ENCODE results near the gene ARFGAP2.

ARFGAP2 gene

DNA sequence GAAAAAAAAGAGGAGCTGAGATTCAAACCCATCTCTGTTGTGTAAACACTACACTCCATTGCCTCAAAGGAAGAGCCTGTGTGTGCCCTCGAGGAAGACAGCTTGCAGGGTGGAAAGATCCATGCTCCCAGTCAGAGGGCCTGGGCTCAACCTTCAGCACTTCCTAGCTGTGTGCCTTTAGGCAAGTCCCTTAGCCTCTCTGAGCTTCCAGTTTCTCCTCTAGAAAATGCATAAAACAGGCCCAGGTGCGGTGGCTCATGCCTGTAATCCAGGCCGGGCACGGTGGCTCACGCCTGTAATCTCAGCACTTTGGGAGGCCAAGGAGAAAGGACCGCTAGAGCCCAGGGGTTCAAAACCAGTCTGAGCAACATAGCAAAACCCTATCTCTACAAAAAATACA lies 4.6 kb upstream of the ARFGAP2 start (continued):
- TF ChIP-seq, protein P1, sequence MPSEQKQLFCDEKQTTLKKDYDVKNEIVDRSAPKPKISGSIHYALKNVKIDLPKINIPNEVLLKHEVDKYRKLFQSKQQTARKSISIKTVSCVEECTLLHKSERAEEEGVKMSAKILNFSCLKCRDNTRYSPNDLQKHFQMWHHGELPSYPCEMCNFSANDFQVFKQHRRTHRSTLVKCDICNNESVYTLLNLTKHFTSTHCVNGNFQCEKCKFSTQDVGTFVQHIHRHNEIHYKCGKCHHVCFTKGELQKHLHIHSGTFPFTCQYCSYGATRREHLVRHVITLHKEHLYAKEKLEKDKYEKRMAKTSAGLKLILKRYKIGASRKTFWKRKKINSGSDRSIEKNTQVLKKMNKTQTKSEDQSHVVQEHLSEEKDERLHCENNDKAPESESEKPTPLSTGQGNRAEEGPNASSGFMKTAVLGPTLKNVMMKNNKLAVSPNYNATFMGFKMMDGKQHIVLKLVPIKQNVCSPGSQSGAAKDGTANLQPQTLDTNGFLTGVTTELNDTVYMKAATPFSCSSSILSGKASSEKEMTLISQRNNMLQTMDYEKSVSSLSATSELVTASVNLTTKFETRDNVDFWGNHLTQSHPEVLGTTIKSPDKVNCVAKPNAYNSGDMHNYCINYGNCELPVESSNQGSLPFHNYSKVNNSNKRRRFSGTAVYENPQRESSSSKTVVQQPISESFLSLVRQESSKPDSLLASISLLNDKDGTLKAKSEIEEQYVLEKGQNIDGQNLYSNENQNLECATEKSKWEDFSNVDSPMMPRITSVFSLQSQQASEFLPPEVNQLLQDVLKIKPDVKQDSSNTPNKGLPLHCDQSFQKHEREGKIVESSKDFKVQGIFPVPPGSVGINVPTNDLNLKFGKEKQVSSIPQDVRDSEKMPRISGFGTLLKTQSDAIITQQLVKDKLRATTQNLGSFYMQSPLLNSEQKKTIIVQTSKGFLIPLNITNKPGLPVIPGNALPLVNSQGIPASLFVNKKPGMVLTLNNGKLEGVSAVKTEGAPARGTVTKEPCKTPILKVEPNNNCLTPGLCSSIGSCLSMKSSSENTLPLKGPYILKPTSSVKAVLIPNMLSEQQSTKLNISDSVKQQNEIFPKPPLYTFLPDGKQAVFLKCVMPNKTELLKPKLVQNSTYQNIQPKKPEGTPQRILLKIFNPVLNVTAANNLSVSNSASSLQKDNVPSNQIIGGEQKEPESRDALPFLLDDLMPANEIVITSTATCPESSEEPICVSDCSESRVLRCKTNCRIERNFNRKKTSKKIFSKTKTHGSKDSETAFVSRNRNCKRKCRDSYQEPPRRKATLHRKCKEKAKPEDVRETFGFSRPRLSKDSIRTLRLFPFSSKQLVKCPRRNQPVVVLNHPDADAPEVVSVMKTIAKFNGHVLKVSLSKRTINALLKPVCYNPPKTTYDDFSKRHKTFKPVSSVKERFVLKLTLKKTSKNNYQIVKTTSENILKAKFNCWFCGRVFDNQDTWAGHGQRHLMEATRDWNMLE (tag by site-specific recombination; conservative IDR thresholded peaks at IDR 0.05; ENCODE audit: low read depth): no peak
- no peak for TF ChIP-seq ZNF549 (tag by site-specific recombination; IDR thresholded peaks at IDR 0.05)
- TF ChIP-seq, protein P2, sequence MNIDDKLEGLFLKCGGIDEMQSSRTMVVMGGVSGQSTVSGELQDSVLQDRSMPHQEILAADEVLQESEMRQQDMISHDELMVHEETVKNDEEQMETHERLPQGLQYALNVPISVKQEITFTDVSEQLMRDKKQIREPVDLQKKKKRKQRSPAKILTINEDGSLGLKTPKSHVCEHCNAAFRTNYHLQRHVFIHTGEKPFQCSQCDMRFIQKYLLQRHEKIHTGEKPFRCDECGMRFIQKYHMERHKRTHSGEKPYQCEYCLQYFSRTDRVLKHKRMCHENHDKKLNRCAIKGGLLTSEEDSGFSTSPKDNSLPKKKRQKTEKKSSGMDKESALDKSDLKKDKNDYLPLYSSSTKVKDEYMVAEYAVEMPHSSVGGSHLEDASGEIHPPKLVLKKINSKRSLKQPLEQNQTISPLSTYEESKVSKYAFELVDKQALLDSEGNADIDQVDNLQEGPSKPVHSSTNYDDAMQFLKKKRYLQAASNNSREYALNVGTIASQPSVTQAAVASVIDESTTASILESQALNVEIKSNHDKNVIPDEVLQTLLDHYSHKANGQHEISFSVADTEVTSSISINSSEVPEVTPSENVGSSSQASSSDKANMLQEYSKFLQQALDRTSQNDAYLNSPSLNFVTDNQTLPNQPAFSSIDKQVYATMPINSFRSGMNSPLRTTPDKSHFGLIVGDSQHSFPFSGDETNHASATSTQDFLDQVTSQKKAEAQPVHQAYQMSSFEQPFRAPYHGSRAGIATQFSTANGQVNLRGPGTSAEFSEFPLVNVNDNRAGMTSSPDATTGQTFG (tag by site-specific recombination; IDR thresholded peaks at IDR 0.05; ENCODE audit: borderline replicate concordance): no peak
- TF ChIP-seq KLF7 (tag by site-specific recombination; IDR thresholded peaks at IDR 0.05; ENCODE audit: borderline replicate concordance): no peak
- TF ChIP-seq ZNF133 (tag by site-specific recombination; IDR thresholded peaks at IDR 0.05): no peak
- TF ChIP-seq ZNF670 (tag by site-specific recombination; IDR thresholded peaks at IDR 0.05; ENCODE audit: low read depth): no peak
- TF ChIP-seq ZNF354C (tag by site-specific recombination; IDR thresholded peaks at IDR 0.05; ENCODE audit: borderline replicate concordance, low read depth): no peak

DNA sequence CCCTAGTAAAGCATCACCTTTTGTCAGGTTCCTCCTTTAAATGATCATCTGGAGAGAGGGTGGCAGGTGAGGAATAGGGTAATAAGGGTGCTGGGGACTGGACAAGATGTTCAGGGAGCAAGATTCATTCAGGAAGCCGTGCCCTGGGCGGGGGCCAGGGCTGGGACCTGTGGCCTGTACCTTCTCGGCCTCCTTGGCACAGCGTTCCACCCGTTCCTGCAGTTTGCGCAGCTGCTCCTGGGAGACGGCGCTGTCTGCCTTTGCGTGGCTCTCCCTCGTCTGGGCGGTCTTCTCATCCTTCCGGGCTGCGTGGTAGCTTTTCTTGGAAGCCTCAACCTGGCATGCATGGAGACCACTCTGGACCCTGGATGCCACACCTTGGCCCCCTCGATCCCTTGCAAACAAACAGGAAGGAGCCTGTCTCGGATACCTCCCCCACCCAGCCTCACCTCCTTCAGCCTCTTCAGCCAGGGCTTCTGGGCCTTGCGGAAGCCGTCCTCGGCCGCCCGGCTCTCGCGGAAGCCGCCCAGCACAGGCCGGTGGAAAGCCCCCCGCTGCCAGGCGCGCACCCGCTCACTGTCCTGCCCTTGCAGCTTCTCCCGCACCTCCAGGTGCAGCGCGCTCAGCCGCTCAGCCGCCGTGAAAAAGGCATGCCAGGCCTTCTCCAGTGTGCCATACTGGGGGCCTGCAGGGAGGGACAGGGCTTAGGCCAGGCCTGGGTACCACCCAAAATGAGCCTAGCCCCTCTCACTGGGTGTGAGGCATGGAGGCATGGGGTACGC lies 3.5 kb upstream of the ARFGAP2 start:
- Histone ChIP-seq H3K27ac (ENCODE audit: extremely low read depth, low read depth, low read length) (no peak overlapping the region), H3K4me1 (ENCODE audit: control insufficient read depth, insufficient read depth, low read length) (no peaks in the 10 kb centered on the region), H3K9me3 (ENCODE audit: control insufficient read depth, insufficient read depth, low read depth, low read length) (no peaks in the 10 kb centered on the region), H3K36me3 (ENCODE audit: control insufficient read depth in 2 of 2, insufficient read depth in 1 of 2, low read length in 2 of 2) (peaks cover 0 to 53% of the 10 kb centered on the region in 2 experiments; a peak in 2 of 3 replicates), H3K4me3 (ENCODE audit: low read depth, low read length) (no peak overlapping the region)
- ChIA-PET POLR2A (interaction anchor here (1.1 to 4.4 kb wide), 5 partner anchors 35 to 63 kb away, joined by 4 to 45 read pairs (median 4); partner anchors contain the start of gene DDB2), CTCF (interaction anchor here (0.5 to 4.0 kb wide), 12 partner anchors 8 to 177 kb away, joined by 3 to 19 read pairs (median 4); partner anchors contain the start of genes ACP2 and DDB2)
- no peak for TF ChIP-seq ZNF529 (tag by site-specific recombination; IDR thresholded peaks at IDR 0.05; ENCODE audit: insufficient replicate concordance)
- TF ChIP-seq ZNF416 (tag by site-specific recombination; IDR thresholded peaks at IDR 0.05): no peak
- no peak for TF ChIP-seq ZNF768 (tag by site-specific recombination; IDR thresholded peaks at IDR 0.05)
- TF ChIP-seq ZNF600 (tag by site-specific recombination; IDR thresholded peaks at IDR 0.05): no peak
- no peak for TF ChIP-seq ZNF16 (tag by site-specific recombination; IDR thresholded peaks at IDR 0.05; ENCODE audit: low read depth)
- no peak for TF ChIP-seq ZNF664 (tag by site-specific recombination; IDR thresholded peaks at IDR 0.05)
- TF ChIP-seq WT1 (tag by site-specific recombination; IDR thresholded peaks at IDR 0.05): no peak
- no peak for TF ChIP-seq ZNF2 (tag by site-specific recombination; IDR thresholded peaks at IDR 0.05)
- TF ChIP-seq, protein P3, sequence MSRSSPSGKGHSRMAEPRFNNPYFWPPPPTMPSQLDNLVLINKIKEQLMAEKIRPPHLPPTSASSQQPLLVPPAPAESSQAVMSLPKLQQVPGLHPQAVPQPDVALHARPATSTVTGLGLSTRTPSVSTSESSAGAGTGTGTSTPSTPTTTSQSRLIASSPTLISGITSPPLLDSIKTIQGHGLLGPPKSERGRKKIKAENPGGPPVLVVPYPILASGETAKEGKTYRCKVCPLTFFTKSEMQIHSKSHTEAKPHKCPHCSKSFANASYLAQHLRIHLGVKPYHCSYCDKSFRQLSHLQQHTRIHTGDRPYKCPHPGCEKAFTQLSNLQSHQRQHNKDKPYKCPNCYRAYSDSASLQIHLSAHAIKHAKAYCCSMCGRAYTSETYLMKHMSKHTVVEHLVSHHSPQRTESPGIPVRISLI (tag by site-specific recombination; IDR thresholded peaks at IDR 0.05): no peak
- TF ChIP-seq, protein P4, sequence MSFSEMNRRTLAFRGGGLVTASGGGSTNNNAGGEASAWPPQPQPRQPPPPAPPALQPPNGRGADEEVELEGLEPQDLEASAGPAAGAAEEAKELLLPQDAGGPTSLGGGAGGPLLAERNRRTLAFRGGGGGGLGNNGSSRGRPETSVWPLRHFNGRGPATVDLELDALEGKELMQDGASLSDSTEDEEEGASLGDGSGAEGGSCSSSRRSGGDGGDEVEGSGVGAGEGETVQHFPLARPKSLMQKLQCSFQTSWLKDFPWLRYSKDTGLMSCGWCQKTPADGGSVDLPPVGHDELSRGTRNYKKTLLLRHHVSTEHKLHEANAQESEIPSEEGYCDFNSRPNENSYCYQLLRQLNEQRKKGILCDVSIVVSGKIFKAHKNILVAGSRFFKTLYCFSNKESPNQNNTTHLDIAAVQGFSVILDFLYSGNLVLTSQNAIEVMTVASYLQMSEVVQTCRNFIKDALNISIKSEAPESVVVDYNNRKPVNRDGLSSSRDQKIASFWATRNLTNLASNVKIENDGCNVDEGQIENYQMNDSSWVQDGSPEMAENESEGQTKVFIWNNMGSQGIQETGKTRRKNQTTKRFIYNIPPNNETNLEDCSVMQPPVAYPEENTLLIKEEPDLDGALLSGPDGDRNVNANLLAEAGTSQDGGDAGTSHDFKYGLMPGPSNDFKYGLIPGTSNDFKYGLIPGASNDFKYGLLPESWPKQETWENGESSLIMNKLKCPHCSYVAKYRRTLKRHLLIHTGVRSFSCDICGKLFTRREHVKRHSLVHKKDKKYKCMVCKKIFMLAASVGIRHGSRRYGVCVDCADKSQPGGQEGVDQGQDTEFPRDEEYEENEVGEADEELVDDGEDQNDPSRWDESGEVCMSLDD (tag by site-specific recombination; IDR thresholded peaks at IDR 0.05): no peak
- no peak for TF ChIP-seq ZNF391 (tag by site-specific recombination; IDR thresholded peaks at IDR 0.05; ENCODE audit: borderline replicate concordance, low read depth)
- no peak for TF ChIP-seq ZNF184 (tag by site-specific recombination; IDR thresholded peaks at IDR 0.05)
- TF ChIP-seq ZNF501 (tag by site-specific recombination; IDR thresholded peaks at IDR 0.05): no peak
- no peak for TF ChIP-seq ZNF843 (tag by site-specific recombination; IDR thresholded peaks at IDR 0.05)
- no peak for TF ChIP-seq GLI2 (tag by site-specific recombination; IDR thresholded peaks at IDR 0.05; ENCODE audit: borderline replicate concordance, low read depth)
- TF ChIP-seq ZFP37 (tag by site-specific recombination; IDR thresholded peaks at IDR 0.05): no peak

All from HEK293 (cell line).